HG03520 (cell line): ENCODE data around the gene SPNS1.
"Not testable (repeated sequence)": the region's sequence is repeated elsewhere in the genome, so short reads cannot be mapped to it uniquely, and the experiment has no call there.

Source experiments
- ATAC-seq: cut with Tn5 transposase; IDR thresholded peaks from one replicate; pipeline ENCODE4 v1.9.1; 2021; ENCODE audit warnings: mild to moderate bottlenecking, moderate library complexity; ENCODE audit not compliant: unreplicated experiment

SPNS1 gene

DNA sequence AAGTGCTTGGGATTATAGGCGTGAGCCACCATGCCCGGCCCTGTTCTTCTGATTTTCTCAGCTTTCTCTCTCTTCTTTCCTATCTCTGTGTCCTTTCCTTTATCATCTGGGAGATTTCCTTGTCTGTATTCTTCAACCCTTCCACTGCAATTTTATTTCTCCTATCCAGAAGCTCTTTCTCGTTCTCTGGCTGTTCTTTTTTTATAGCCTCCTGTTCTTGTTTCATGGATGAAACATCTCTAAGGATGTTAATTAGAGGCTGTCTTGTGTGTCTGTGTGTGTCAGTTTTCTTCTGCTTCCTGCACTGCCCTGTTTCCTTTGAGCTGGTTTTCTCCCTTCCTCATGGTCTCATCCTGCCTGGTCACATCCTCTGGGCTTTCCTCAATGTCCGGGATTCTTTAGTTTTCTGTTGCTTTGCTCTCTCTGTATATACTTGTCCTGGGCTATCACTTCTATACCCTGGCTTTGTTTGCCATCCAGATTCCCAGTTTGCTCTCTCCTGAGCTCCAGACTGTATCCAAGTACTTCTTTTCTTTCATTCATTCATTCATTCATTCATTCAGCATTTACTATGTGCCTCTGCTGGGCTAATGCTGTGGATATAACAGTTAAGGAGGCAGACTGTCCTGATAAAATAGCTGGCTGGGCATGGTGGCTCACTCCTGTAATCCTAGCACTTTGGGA is 12.7 kb downstream of the SPNS1 start:
- ATAC-seq = no peak

GRCh38 chr16:28989363-28989762 is 14.8 kb downstream of the SPNS1 start:
- ATAC-seq = no peak

GRCh38 chr16:28990375-28991040 is 15.9 kb downstream of the SPNS1 start:
- ATAC-seq = no peak

GRCh38 chr16:28991687-28992086 is 17.1 kb downstream of the SPNS1 start:
- ATAC-seq = no peak

DNA sequence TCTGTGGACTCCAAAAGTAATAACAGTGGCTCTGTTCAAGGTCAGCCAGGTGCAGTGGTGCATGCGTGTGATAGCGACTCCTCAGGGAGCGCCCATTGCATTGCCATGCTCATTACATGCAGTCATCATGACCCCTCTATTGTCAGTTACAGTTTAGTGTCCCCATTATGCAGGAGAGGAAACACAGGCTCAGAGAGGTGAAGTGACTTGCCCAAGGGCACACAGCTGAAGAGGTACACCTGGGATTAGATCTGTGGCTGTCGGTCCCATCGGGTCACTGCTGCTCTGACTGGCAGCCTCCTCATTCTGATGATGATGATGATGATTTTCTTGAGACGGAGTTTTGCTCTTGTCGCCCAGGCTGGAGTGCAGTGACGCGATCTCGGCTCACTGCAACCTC is 17.9 kb downstream of the SPNS1 start:
- no peak for ATAC-seq

GRCh38 chr16:28998837-28999236 is 24.3 kb downstream of the SPNS1 start:
- ATAC-seq = no peak

GRCh38 chr16:28999577-28999976 is 25.0 kb downstream of the SPNS1 start:
- ATAC-seq = no peak

DNA sequence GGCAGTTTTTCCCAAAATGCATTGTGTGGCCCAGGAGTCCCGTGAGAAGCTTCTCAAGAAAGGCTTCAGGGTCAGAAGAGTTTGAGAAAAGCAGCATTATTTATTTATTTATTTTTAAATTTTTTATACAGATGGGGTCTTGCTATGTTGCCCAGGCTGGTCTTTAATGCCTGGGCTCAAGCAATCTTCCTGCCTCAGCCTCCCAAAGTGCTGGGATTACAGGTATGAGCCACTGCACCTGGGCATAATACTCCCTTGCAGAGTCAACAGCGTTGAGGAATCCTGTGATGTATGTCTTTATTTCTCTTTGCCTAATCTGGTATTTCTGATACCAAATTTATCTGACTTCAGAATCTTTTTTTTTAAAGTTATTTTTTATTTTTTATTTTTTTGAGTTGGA is 25.4 kb downstream of the SPNS1 start:
- no peak for ATAC-seq

- ATAC-seq = not testable (repeated sequence)
Measured at GRCh38 chr16:29004496-29005139, 30.0 kb downstream of the SPNS1 start.

- no peak for ATAC-seq
Measured at GRCh38 chr16:29007730-29008593, 33.4 kb downstream of the SPNS1 start.

DNA sequence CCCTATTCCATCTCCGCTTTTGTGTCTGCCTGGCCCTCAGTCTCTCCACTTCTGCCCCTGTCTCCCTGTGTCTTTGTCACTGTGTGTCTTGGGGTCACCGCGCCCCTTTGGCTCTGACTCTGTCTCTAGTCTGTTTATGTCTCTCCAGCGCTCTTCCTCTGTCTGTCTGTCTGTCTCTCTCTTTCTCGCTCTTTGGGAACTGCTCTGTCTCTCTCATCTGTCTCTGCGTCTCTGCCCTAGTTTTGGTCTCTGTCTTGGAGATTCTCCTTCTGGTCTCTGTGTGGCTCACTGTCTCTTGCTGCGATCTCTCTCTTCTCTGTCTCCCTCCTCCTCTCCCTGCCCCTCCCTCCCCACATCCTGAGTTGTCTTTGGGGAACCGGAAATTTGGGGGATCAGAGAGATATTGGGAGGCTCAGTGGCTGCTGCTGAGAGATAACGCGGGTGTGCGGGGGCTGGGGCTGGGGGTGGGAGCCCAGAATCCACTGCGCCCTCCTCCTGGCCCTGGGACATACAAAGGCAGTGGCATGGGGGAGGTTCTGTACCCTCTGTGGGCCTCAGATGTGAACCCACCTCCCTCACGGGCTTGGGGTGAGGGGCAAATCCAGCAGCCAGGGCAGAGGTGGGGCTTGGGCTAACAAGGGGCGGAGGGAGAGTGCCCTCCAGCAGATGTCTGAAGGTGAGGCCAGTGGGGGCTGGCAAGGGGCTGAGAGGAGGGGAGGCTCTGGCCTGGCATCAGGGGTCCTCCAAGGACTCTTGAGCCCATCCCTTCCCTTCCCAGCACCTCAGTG is 34.7 kb downstream of the SPNS1 start:
- ATAC-seq = no peak

- no peak for ATAC-seq
Measured at GRCh38 chr16:29009838-29010166, 35.2 kb downstream of the SPNS1 start.

DNA sequence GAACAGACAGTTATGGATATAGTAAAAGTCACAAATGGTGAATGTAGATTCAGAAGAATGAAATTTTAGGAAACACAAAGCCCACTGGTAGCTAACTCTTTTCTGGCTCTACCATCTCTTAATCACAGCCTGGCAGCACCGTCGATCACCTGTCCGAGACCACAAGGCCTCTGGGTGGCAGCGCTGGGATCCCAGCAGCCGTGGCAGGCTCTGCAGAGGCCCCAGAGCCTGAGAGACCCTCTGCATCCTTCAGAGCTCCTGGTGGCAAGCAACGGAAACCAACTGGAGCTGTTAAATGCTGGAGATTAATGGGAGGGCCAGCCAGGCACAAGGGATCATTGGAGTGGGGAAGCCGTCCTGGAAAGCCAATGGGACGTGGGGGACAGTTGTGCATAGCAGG is 36.5 kb downstream of the SPNS1 start:
- ATAC-seq = no peak

DNA sequence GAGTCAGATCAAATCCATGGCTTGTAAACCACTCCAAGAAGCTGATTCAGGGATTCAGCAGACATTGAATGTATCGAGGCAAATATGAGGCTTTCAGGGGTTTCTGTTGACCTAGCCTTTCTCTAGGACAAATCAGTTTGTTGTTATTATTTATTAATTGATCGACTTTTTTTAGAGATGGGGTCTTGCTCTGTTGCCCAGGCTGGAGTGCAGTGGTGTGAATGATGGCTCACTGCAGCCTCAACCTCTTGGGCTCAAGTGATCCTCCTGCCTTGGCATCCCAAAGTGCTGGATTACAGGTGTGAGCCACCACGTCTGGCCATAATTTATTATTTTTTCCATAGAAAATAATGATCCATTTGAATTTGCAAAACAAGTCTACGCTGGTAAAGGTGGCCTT is 37.3 kb downstream of the SPNS1 start:
- no peak for ATAC-seq

- ATAC-seq = no peak
Measured at GRCh38 chr16:29012913-29013553, 38.5 kb downstream of the SPNS1 start.

GRCh38 chr16:29014561-29015069 is 40.0 kb downstream of the SPNS1 start:
- ATAC-seq = no peak

DNA sequence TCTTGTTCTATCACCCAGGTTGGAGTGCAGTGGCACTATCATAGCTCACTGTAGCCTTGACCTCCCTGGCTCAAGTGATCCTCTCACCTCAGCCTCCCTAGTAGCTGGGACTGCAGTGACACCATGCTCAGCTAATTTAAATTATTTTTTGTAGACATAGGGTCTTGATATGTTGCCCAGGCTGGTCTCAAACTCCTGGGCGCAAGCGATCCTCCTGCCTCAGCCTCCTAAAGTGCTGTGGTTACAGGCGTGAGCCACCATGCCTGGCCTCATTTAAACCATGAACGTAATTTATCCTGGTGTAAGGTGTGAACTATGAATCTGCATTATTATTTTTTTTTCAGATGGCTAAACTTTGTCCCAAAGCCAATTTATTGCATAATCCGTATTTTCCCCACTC is 47.6 kb downstream of the SPNS1 start:
- no peak for ATAC-seq

- no peak for ATAC-seq
Measured at GRCh38 chr16:29023279-29024277, 49.0 kb downstream of the SPNS1 start.

DNA sequence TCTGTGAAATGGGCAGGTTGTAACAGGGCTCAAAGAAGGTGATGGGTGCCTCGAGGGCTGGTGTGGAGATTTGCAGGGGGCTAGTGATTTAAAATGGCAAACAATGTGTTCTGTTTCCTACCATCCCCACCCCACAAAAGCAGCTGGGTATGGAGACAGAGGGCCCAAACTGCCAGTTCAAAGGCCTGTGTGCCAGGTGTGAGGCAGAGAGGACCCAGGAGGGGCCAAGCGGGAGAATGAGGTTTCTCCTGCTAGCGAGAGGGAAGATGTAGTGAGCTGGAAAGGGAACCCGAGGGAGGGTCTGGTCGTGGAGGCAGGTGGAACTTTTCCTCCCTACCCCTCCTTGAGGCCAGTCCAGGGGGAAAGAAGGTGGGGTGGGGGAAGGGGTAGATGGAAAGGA is 49.7 kb downstream of the SPNS1 start:
- ATAC-seq = no peak
